B cell (primary cell): ENCODE data around the gene IL13RA2.

Source experiments
- CTCF ChIP-seq: fragments of 200-600 bp; IDR thresholded peaks from one replicate; pipeline ENCODE4 v1.8.0; 2022; ENCODE audit warnings: antibody characterized with exemption, mild to moderate bottlenecking
- EZH2 ChIP-seq: IDR thresholded peaks from 2 replicates; pipeline ENCODE4 v1.6.1; 2012; ENCODE audit warnings: borderline replicate concordance, low read depth, mild to moderate bottlenecking, moderate library complexity, low read length; ENCODE audit not compliant: insufficient read depth, poor library complexity, severe bottlenecking

GRCh38 chrX:114962209-114962608 is 55.2 kb downstream of the IL13RA2 start:
- TF ChIP-seq CTCF (no peak), EZH2 (no peak)
